H4 (cell line): ENCODE measurements around the gene PSMD5. TPM values are rescaled to one million over a fixed set of nuclear protein-coding genes. Genes with fewer than 3 reads are reported as not detected.
"Not testable (repeated sequence)": the region's sequence is repeated elsewhere in the genome, so short reads cannot be mapped to it uniquely, and the experiment has no call there.

ENCODE experiments used
- DNase-seq: peaks from one replicate; pipeline ENCODE4 v3.0.0-alpha.2; 2015; ENCODE audit warnings: low spot score
- total RNA-seq: library from RNA; depleted of rRNA; stranded (reverse); fragments of >200 nt; shearing (Covaris generic); gene quantifications from 2 replicates; pipeline ENCODE4 v1.2.3, GENCODE V29; 2014

The PSMD5 gene
- total RNA-seq, 1 experiment from 2014 or later, result 31.9 TPM

- DNase-seq, result no peak
These were observed 34.9 kb downstream of the PSMD5 start for GRCh38 chr9:120807607-120808379.

- DNase-seq, result not testable (repeated sequence)
These were observed 37.8 kb downstream of the PSMD5 start for GRCh38 chr9:120804784-120805363.

GRCh38 chr9:120801441-120801840 is 41.3 kb downstream of the PSMD5 start:
- DNase-seq, result no peak

- DNase-seq, result peak; percentile 88
These were observed 49.6 kb downstream of the PSMD5 start, which contains the start of gene FBXW2 for GRCh38 chr9:120792898-120793765. TSS of gene FBXW2 (minus strand) at chr9:120793416. CDS start at chr9:120788258, 5,158 bp downstream.

GRCh38 chr9:120791161-120791560 is 51.6 kb downstream of the PSMD5 start:
- no peak for DNase-seq

GRCh38 chr9:120787933-120788332 is 54.8 kb downstream of the PSMD5 start:
- no peak for DNase-seq

- no peak for DNase-seq
These were observed 59.1 kb downstream of the PSMD5 start for GRCh38 chr9:120783602-120784047.

- no peak for DNase-seq
These were observed 61.5 kb downstream of the PSMD5 start for GRCh38 chr9:120781236-120781635.

- no peak for DNase-seq
These were observed 62.4 kb downstream of the PSMD5 start for GRCh38 chr9:120780367-120780766.

- no peak for DNase-seq
These were observed 63.5 kb downstream of the PSMD5 start for GRCh38 chr9:120779227-120779626.

GRCh38 chr9:120778758-120779157 is 64.0 kb downstream of the PSMD5 start:
- no peak for DNase-seq

GRCh38 chr9:120777229-120777628 is 65.5 kb downstream of the PSMD5 start:
- DNase-seq, result no peak

- DNase-seq, result no peak
These were observed 65.9 kb downstream of the PSMD5 start for GRCh38 chr9:120776788-120777187.

GRCh38 chr9:120775859-120776258 is 66.9 kb downstream of the PSMD5 start:
- no peak for DNase-seq

GRCh38 chr9:120774719-120775118 is 68.0 kb downstream of the PSMD5 start:
- DNase-seq, result no peak

GRCh38 chr9:120773256-120773655 is 69.5 kb downstream of the PSMD5 start:
- no peak for DNase-seq

- no peak for DNase-seq
These were observed 71.8 kb downstream of the PSMD5 start for GRCh38 chr9:120770931-120771330.

GRCh38 chr9:120768886-120769285 is 73.8 kb downstream of the PSMD5 start:
- DNase-seq, result no peak

GRCh38 chr9:120768247-120768646 is 74.5 kb downstream of the PSMD5 start:
- no peak for DNase-seq

GRCh38 chr9:120767451-120767850 is 75.3 kb downstream of the PSMD5 start:
- DNase-seq, result no peak
